KOPT-K1 (cell line): ENCODE results near the gene IZUMO1R.

Experiments
- H3K27ac ChIP-seq: fragments of 200-600 bp; sonication (generic); 2 replicates; pipeline ENCODE4 v1.5.1; 2016; ENCODE audit warnings: antibody characterized with exemption, mild to moderate bottlenecking, low read depth, low read length; ENCODE audit not compliant: poor library complexity, severe bottlenecking
- H3K36me3 ChIP-seq: fragments of 200-600 bp; sonication (generic); 2 replicates; pipeline ENCODE4 v1.5.1; 2017; ENCODE audit warnings: antibody characterized with exemption, mild to moderate bottlenecking, low read length, moderate library complexity; ENCODE audit not compliant: insufficient read depth
- H3K9me3 ChIP-seq: fragments of 200-600 bp; sonication (generic); 2 replicates; pipeline ENCODE4 v1.5.1; 2017; ENCODE audit warnings: antibody characterized with exemption, low read length, mild to moderate bottlenecking; ENCODE audit not compliant: insufficient read depth, poor library complexity, severe bottlenecking

Gene IZUMO1R

GRCh38 chr11:94309757-94310156 lies 5.4 kb downstream of the IZUMO1R start:
- H3K27ac ChIP-seq: no peak overlapping the region
- no peaks in the 10 kb centered on the region for H3K36me3 ChIP-seq
- H3K9me3 ChIP-seq: no peaks in the 10 kb centered on the region

DNA sequence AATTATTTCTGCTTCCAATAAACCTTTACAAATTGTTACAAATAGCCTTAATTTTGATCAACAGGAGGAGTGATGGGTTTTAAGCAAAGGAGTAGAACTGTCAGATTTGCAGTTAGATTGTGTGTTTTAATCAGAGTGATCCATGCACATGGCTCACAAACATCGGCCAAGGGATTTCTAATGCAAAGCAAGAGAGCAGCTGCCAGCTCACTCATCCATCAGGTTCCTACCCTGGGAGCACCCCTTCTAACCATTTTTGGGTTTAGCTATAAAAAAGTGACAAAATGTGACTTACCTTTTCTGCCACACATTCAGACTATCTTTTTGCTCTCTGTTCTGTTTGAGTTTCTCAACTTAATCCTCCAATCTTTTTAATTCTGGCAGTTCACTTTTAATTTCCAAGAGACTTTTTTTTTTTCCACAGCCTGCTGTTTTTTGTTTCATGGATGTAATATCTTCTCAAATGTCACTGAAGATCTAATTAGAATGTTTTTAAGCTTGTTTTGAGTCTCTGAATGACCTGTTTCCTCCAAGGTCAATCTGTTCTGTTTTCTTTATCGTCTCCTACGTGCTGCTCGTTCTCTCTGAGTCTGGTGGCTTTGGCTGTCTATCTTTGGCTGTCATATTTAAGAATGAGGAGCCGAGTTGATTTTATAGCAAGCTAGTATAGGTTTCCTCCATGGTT lies 6.0 kb downstream of the IZUMO1R start:
- H3K27ac ChIP-seq: no peak overlapping the region
- H3K36me3 ChIP-seq: no peaks in the 10 kb centered on the region
- no peaks in the 10 kb centered on the region for H3K9me3 ChIP-seq

- Histone ChIP-seq H3K27ac (no peak overlapping the region), H3K9me3 (no peaks in the 10 kb centered on the region), H3K36me3 (no peaks in the 10 kb centered on the region)
Observed at GRCh38 chr11:94312339-94312738, 8.0 kb downstream of the IZUMO1R start.

- Histone ChIP-seq H3K9me3 (no peaks in the 10 kb centered on the region), H3K27ac (no peak overlapping the region), H3K36me3 (no peaks in the 10 kb centered on the region)
Observed at GRCh38 chr11:94314064-94314463, 9.7 kb downstream of the IZUMO1R start.

DNA sequence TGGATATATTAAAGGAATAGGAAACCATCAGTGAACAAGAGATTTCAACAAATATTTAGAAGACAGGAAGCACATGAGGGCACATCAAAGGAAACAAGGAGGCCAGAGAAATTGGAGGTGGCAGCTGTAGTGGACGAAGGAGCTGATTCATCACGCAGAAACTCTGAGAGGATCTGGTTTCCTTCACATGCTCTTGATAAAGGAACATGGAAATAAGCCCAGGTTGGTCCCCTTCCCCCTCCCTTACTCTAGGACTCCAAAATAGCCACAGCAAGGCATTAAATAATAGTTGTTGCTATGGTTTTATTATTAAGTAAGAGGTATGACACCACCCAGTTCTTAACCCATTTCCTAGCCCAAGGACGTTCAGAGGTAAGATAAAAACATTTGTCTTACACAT lies 11.3 kb downstream of the IZUMO1R start:
- Histone ChIP-seq H3K36me3 (no peaks in the 10 kb centered on the region), H3K27ac (no peak overlapping the region), H3K9me3 (no peaks in the 10 kb centered on the region)

GRCh38 chr11:94322501-94322900 lies 18.1 kb downstream of the IZUMO1R start:
- Histone ChIP-seq H3K9me3 (no peaks in the 10 kb centered on the region), H3K36me3 (no peaks in the 10 kb centered on the region), H3K27ac (no peak overlapping the region)

- Histone ChIP-seq H3K27ac (no peak overlapping the region), H3K36me3 (no peaks in the 10 kb centered on the region), H3K9me3 (no peaks in the 10 kb centered on the region)
Observed at GRCh38 chr11:94325681-94326080, 21.3 kb downstream of the IZUMO1R start.

- no peak overlapping the region for H3K27ac ChIP-seq
- no peaks in the 10 kb centered on the region for H3K9me3 ChIP-seq
- no peaks in the 10 kb centered on the region for H3K36me3 ChIP-seq
Observed at GRCh38 chr11:94326947-94327346, 22.6 kb downstream of the IZUMO1R start.

- Histone ChIP-seq H3K36me3 (no peaks in the 10 kb centered on the region), H3K9me3 (no peaks in the 10 kb centered on the region), H3K27ac (no peak overlapping the region)
Observed at GRCh38 chr11:94328587-94329080, 24.3 kb downstream of the IZUMO1R start.

- H3K36me3 ChIP-seq: no peaks in the 10 kb centered on the region
- no peaks in the 10 kb centered on the region for H3K9me3 ChIP-seq
- no peak overlapping the region for H3K27ac ChIP-seq
Observed at GRCh38 chr11:94329501-94329900, 25.1 kb downstream of the IZUMO1R start.

GRCh38 chr11:94330789-94331188 lies 26.4 kb downstream of the IZUMO1R start:
- Histone ChIP-seq H3K27ac (no peak overlapping the region), H3K36me3 (no peaks in the 10 kb centered on the region), H3K9me3 (no peaks in the 10 kb centered on the region)

DNA sequence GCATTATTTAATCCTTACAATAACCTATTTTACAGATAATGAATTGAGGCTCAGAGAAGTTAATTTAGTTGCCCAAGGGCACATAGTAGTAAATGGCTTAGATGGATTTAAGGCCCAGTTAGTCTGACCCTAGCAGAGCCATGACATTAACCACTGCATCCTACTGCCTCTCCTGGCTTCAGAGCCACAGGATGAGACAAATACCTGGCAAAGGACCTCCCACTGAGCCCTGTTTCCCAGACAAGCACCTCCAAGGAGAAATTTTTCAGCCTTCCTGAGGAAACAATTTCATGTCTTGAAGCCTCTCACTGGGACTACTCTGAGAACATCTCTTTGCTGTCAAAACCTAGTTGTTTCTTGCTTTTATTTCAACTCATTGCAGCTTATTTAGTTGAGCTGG lies 28.4 kb downstream of the IZUMO1R start:
- Histone ChIP-seq H3K36me3 (no peaks in the 10 kb centered on the region), H3K9me3 (no peaks in the 10 kb centered on the region), H3K27ac (no peak overlapping the region)

- Histone ChIP-seq H3K9me3 (no peaks in the 10 kb centered on the region), H3K36me3 (no peaks in the 10 kb centered on the region), H3K27ac (no peak overlapping the region)
Observed at GRCh38 chr11:94336033-94336432, 31.7 kb downstream of the IZUMO1R start.

DNA sequence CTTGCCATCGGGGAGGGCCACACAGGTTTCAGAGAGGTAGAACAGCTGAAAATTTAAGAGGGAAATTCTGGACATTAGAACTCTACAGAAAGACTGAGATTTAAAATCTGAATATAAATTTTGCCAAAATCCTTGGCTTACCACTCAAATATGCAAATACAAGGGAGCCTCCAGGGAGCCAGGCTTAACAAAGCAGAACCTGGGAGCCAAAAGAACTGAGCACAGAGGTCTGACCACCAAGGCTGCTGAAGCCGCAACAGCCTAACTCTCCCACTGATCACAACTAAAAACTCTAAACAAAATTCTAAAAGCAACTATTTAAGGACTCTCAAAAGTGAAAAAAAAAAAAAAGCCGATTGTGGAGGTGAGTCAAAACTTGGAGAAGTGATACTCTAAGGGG lies 34.3 kb downstream of the IZUMO1R start:
- Histone ChIP-seq H3K36me3 (no peaks in the 10 kb centered on the region), H3K9me3 (no peaks in the 10 kb centered on the region), H3K27ac (no peak overlapping the region)

DNA sequence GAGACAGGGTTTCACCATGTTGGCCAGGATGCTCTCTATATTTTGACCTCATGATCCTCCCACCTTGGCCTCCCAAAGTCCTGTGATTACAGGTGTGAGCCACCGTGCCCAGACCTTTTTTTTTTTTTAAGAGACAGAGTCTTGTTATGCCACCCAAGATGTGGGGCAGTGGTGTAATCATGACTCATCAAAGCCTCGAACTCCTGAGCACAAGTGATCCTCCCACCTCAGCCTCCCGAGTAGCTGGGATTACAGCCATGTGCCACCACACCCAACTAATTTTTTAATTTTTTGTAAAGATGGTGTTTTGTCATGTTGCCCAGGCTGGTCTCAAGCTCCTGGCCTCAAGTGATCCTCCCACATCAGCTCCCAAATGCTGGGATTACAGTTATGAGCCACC lies 37.9 kb downstream of the IZUMO1R start:
- H3K36me3 ChIP-seq: no peaks in the 10 kb centered on the region
- H3K9me3 ChIP-seq: no peaks in the 10 kb centered on the region
- no peak overlapping the region for H3K27ac ChIP-seq

GRCh38 chr11:94343495-94343894 lies 39.1 kb downstream of the IZUMO1R start:
- H3K27ac ChIP-seq: no peak overlapping the region
- H3K9me3 ChIP-seq: no peaks in the 10 kb centered on the region
- H3K36me3 ChIP-seq: no peaks in the 10 kb centered on the region
